ENCODE measurements around the gene NKAIN2.

Gene NKAIN2

GRCh38 chr6:124668028-124668427 is 864.4 kb downstream of the NKAIN2 start:
- Histone ChIP-seq H3K4me1 (ENCODE audit: control insufficient read depth in 2 of 2, insufficient read depth in 2 of 2, low read length in 2 of 2) (no peaks in the 10 kb centered on the region), H3K9me3 (ENCODE audit: control insufficient read depth in 2 of 2, low read length in 2 of 2) (no peaks in the 10 kb centered on the region), H3K36me3 (ENCODE audit: control insufficient read depth in 2 of 2, insufficient read depth in 2 of 2, low read length in 2 of 2) (no peaks in the 10 kb centered on the region), H3K4me3 (ENCODE audit: low read length in 2 of 2) (no peak overlapping the region), H3K27ac (ENCODE audit: low read depth in 2 of 2, low read length in 2 of 2) (no peak overlapping the region), H3K9ac (ENCODE audit: low read depth in 1 of 2, low read length in 2 of 2) (no peak overlapping the region), H3K27me3 (ENCODE audit: control insufficient read depth in 2 of 2, insufficient read depth in 2 of 2, low read length in 2 of 2) (no peaks in the 10 kb centered on the region)

DNA sequence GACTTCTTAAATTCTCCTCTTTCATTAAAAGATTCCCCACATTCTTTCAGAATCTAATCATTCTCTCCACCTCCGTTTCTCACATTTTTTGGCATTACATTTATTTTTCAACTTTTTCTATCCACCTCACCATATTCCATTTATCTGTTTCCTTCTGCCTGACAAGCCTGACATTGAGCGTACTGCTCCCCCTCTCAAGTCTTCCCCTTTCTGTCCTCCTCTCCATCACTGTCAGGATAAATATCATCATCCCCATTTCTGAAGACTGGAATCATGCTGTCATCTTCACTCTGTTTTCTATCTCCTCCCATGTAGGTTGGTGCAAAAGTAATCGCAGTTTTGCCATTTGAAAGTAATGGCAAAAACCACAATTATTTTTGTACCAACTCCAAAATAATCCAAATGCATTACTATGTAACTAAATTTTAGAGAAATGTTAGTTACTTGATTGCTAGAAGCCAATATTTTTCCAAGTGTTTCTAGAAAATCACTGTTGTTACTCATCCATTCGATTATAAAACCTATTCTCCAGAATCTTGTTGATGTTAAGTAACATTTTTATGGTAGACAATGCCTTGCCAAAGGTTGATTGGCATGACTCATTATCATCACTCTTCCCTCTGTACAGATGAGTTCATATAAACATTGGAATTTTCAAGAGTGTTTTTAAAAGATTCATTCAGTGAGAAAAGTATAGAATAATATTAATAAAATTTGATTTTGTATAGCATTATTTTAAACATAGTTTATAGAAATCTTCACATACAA is 866.2 kb downstream of the NKAIN2 start:
- no peak overlapping the region for H3K27ac ChIP-seq (ENCODE audit: low read depth in 2 of 2, low read length in 2 of 2)
- no peaks in the 10 kb centered on the region for H3K27me3 ChIP-seq (ENCODE audit: control insufficient read depth in 2 of 2, insufficient read depth in 2 of 2, low read length in 2 of 2)
- no peak overlapping the region for H3K4me3 ChIP-seq (ENCODE audit: low read length in 2 of 2)
- no peaks in the 10 kb centered on the region for H3K9me3 ChIP-seq (ENCODE audit: control insufficient read depth in 2 of 2, low read length in 2 of 2)
- H3K36me3 ChIP-seq (ENCODE audit: control insufficient read depth in 2 of 2, insufficient read depth in 2 of 2, low read length in 2 of 2), result no peaks in the 10 kb centered on the region
- H3K9ac ChIP-seq (ENCODE audit: low read depth in 1 of 2, low read length in 2 of 2), result no peak overlapping the region
- no peaks in the 10 kb centered on the region for H3K4me1 ChIP-seq (ENCODE audit: control insufficient read depth in 2 of 2, insufficient read depth in 2 of 2, low read length in 2 of 2)

DNA sequence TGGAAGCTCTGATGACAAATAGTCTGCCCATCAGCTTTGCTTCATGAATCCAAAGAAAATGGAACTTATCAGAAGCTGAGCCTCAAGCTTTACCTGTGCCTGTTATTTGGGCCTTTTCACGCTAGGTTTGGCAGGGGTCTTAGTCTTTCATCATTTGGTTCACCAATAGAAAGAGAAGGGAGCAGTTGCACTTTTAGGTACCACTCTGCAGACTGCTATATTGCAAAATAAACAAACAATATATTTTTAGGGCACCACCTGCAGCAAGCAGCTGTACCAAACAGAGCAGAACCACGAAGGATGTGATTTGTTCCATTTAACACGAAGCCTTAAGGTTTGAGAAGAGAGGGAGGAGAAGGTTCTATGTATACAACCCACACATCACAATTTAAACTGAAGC is 867.1 kb downstream of the NKAIN2 start:
- Histone ChIP-seq H3K36me3 (ENCODE audit: control insufficient read depth in 2 of 2, insufficient read depth in 2 of 2, low read length in 2 of 2) (no peaks in the 10 kb centered on the region), H3K9me3 (ENCODE audit: control insufficient read depth in 2 of 2, low read length in 2 of 2) (no peaks in the 10 kb centered on the region), H3K4me3 (ENCODE audit: low read length in 2 of 2) (no peak overlapping the region), H3K27ac (ENCODE audit: low read depth in 2 of 2, low read length in 2 of 2) (no peak overlapping the region), H3K4me1 (ENCODE audit: control insufficient read depth in 2 of 2, insufficient read depth in 2 of 2, low read length in 2 of 2) (no peaks in the 10 kb centered on the region), H3K27me3 (ENCODE audit: control insufficient read depth in 2 of 2, insufficient read depth in 2 of 2, low read length in 2 of 2) (no peaks in the 10 kb centered on the region), H3K9ac (ENCODE audit: low read depth in 1 of 2, low read length in 2 of 2) (no peak overlapping the region)

- Histone ChIP-seq H3K9me3 (ENCODE audit: control insufficient read depth in 2 of 2, low read length in 2 of 2) (no peaks in the 10 kb centered on the region), H3K4me3 (ENCODE audit: low read length in 2 of 2) (no peak overlapping the region), H3K27ac (ENCODE audit: low read depth in 2 of 2, low read length in 2 of 2) (no peak overlapping the region), H3K27me3 (ENCODE audit: control insufficient read depth in 2 of 2, insufficient read depth in 2 of 2, low read length in 2 of 2) (no peaks in the 10 kb centered on the region), H3K4me1 (ENCODE audit: control insufficient read depth in 2 of 2, insufficient read depth in 2 of 2, low read length in 2 of 2) (no peaks in the 10 kb centered on the region), H3K36me3 (ENCODE audit: control insufficient read depth in 2 of 2, insufficient read depth in 2 of 2, low read length in 2 of 2) (no peaks in the 10 kb centered on the region), H3K9ac (ENCODE audit: low read depth in 1 of 2, low read length in 2 of 2) (no peak overlapping the region)
Measured at GRCh38 chr6:124671324-124671723, 867.7 kb downstream of the NKAIN2 start.

GRCh38 chr6:124674042-124674441 is 870.4 kb downstream of the NKAIN2 start:
- Histone ChIP-seq H3K9me3 (ENCODE audit: control insufficient read depth in 2 of 2, low read length in 2 of 2) (no peaks in the 10 kb centered on the region), H3K27ac (ENCODE audit: low read depth in 2 of 2, low read length in 2 of 2) (no peak overlapping the region), H3K9ac (ENCODE audit: low read depth in 1 of 2, low read length in 2 of 2) (no peak overlapping the region), H3K27me3 (ENCODE audit: control insufficient read depth in 2 of 2, insufficient read depth in 2 of 2, low read length in 2 of 2) (no peaks in the 10 kb centered on the region), H3K4me3 (ENCODE audit: low read length in 2 of 2) (no peak overlapping the region), H3K36me3 (ENCODE audit: control insufficient read depth in 2 of 2, insufficient read depth in 2 of 2, low read length in 2 of 2) (no peaks in the 10 kb centered on the region), H3K4me1 (ENCODE audit: control insufficient read depth in 2 of 2, insufficient read depth in 2 of 2, low read length in 2 of 2) (no peaks in the 10 kb centered on the region)

GRCh38 chr6:124676033-124676432 is 872.4 kb downstream of the NKAIN2 start:
- no peaks in the 10 kb centered on the region for H3K9me3 ChIP-seq (ENCODE audit: control insufficient read depth in 2 of 2, low read length in 2 of 2)
- no peak overlapping the region for H3K9ac ChIP-seq (ENCODE audit: low read depth in 1 of 2, low read length in 2 of 2)
- no peaks in the 10 kb centered on the region for H3K36me3 ChIP-seq (ENCODE audit: control insufficient read depth in 2 of 2, insufficient read depth in 2 of 2, low read length in 2 of 2)

DNA sequence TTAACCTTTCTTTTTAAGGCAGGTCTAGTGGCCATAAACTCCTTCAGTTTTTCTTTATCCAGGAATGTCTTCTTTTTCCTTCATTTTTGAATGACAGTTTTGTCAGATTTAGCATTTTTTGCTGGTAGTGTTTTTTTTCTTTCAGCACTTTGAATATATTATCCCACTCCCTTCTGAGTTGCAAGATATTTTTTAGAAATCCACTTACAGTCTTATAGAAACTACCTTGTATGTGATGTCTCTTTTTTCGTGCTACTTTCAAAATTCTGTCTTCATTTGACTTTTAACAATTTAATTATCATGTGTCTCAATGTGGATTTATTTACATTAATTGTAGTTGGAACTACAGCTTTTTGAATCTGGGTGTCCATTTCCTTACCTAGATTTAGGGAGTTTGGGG is 874.2 kb downstream of the NKAIN2 start:
- Histone ChIP-seq H3K27ac (ENCODE audit: low read depth in 2 of 2, low read length in 2 of 2) (no peak overlapping the region), H3K9me3 (ENCODE audit: control insufficient read depth in 2 of 2, low read length in 2 of 2) (no peaks in the 10 kb centered on the region), H3K27me3 (ENCODE audit: control insufficient read depth in 2 of 2, insufficient read depth in 2 of 2, low read length in 2 of 2) (no peaks in the 10 kb centered on the region), H3K4me3 (ENCODE audit: low read length in 2 of 2) (no peak overlapping the region), H3K36me3 (ENCODE audit: control insufficient read depth in 2 of 2, insufficient read depth in 2 of 2, low read length in 2 of 2) (no peaks in the 10 kb centered on the region), H3K4me1 (ENCODE audit: control insufficient read depth in 2 of 2, insufficient read depth in 2 of 2, low read length in 2 of 2) (no peaks in the 10 kb centered on the region), H3K9ac (ENCODE audit: low read depth in 1 of 2, low read length in 2 of 2) (no peak overlapping the region)

More at GRCh38 chr6:124676033-124676432, 872.4 kb downstream of the NKAIN2 start:
- H3K27me3 ChIP-seq (ENCODE audit: control insufficient read depth in 2 of 2, insufficient read depth in 2 of 2, low read length in 2 of 2), result no peaks in the 10 kb centered on the region
- H3K4me3 ChIP-seq (ENCODE audit: low read length in 2 of 2), result no peak overlapping the region
- H3K27ac ChIP-seq (ENCODE audit: low read depth in 2 of 2, low read length in 2 of 2), result no peak overlapping the region
- H3K4me1 ChIP-seq (ENCODE audit: control insufficient read depth in 2 of 2, insufficient read depth in 2 of 2, low read length in 2 of 2), result no peaks in the 10 kb centered on the region

DNA sequence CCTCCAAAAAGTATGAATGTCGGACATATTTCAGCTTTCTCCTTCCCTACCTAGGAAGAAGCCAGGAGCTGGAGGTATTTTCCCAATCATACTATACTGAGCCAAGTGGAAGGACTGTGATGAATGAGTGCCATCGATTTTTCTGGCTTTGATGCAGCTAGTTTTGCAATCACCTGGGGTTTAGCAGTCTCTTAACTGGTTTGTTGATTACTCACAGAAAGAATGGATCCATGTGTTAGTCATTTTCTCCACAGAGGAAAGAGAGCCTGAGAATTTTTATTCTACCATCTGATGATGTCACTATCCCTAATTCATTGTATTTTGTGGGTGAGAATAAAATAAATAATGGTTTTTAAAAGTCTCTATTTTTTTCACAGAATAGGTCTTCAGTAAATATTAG is 875.7 kb downstream of the NKAIN2 start:
- Histone ChIP-seq H3K4me1 (ENCODE audit: control insufficient read depth in 2 of 2, insufficient read depth in 2 of 2, low read length in 2 of 2) (no peaks in the 10 kb centered on the region), H3K27me3 (ENCODE audit: control insufficient read depth in 2 of 2, insufficient read depth in 2 of 2, low read length in 2 of 2) (no peaks in the 10 kb centered on the region), H3K36me3 (ENCODE audit: control insufficient read depth in 2 of 2, insufficient read depth in 2 of 2, low read length in 2 of 2) (no peaks in the 10 kb centered on the region), H3K4me3 (ENCODE audit: low read length in 2 of 2) (no peak overlapping the region), H3K27ac (ENCODE audit: low read depth in 2 of 2, low read length in 2 of 2) (no peak overlapping the region), H3K9ac (ENCODE audit: low read depth in 1 of 2, low read length in 2 of 2) (no peak overlapping the region), H3K9me3 (ENCODE audit: control insufficient read depth in 2 of 2, low read length in 2 of 2) (no peaks in the 10 kb centered on the region)

- Histone ChIP-seq H3K4me3 (ENCODE audit: low read length in 2 of 2) (no peak overlapping the region), H3K9ac (ENCODE audit: low read depth in 1 of 2, low read length in 2 of 2) (no peak overlapping the region), H3K36me3 (ENCODE audit: control insufficient read depth in 2 of 2, insufficient read depth in 2 of 2, low read length in 2 of 2) (no peaks in the 10 kb centered on the region), H3K4me1 (ENCODE audit: control insufficient read depth in 2 of 2, insufficient read depth in 2 of 2, low read length in 2 of 2) (no peaks in the 10 kb centered on the region), H3K9me3 (ENCODE audit: control insufficient read depth in 2 of 2, low read length in 2 of 2) (no peaks in the 10 kb centered on the region), H3K27me3 (ENCODE audit: control insufficient read depth in 2 of 2, insufficient read depth in 2 of 2, low read length in 2 of 2) (no peaks in the 10 kb centered on the region), H3K27ac (ENCODE audit: low read depth in 2 of 2, low read length in 2 of 2) (no peak overlapping the region)
Measured at GRCh38 chr6:124682751-124683150, 879.1 kb downstream of the NKAIN2 start.

DNA sequence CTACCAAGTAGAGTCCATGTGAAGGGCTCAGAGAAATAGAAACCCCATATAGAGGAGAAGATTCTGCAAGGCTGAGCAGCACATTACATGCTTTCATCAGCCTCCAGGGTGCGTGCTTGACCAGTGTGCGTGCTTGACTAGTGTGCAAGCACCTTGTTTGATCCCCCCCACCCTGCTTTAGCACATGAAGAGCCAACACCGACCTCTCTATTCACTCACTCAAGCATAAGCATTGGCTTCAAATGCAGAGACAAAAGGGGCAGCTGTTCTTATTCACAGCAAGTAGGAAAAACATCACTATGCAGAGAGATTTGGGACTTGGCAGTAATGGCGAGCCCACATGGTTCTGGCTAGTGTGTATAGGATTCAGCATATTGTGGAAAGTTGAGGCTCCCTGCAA is 879.8 kb downstream of the NKAIN2 start:
- Histone ChIP-seq H3K27ac (ENCODE audit: low read depth in 2 of 2, low read length in 2 of 2) (no peak overlapping the region), H3K4me1 (ENCODE audit: control insufficient read depth in 2 of 2, insufficient read depth in 2 of 2, low read length in 2 of 2) (no peaks in the 10 kb centered on the region), H3K9ac (ENCODE audit: low read depth in 1 of 2, low read length in 2 of 2) (no peak overlapping the region), H3K4me3 (ENCODE audit: low read length in 2 of 2) (no peak overlapping the region), H3K36me3 (ENCODE audit: control insufficient read depth in 2 of 2, insufficient read depth in 2 of 2, low read length in 2 of 2) (no peaks in the 10 kb centered on the region), H3K9me3 (ENCODE audit: control insufficient read depth in 2 of 2, low read length in 2 of 2) (no peaks in the 10 kb centered on the region), H3K27me3 (ENCODE audit: control insufficient read depth in 2 of 2, insufficient read depth in 2 of 2, low read length in 2 of 2) (no peaks in the 10 kb centered on the region)

Measured in mucosa of rectum (tissue), 2 donors.